Fibroblast of pulmonary artery (primary cell): ENCODE data around the gene MANSC1.

Source experiments
- DNase-seq: peaks from one replicate; pipeline ENCODE4 v3.0.0-alpha.2; 2010; ENCODE audit warnings: low read depth
- H3K4me3 ChIP-seq: replicated peaks from 2 replicates; pipeline ENCODE4 v1.5.1; 2011; ENCODE audit warnings: low read depth, mild to moderate bottlenecking, control low read depth, low read length, moderate library complexity
- CTCF ChIP-seq: IDR thresholded peaks from 2 replicates; pipeline ENCODE4 v1.5.1; 2011; ENCODE audit warnings: mild to moderate bottlenecking, control low read depth, low read length, inconsistent platforms; ENCODE audit errors: missing control alignments

MANSC1 gene

GRCh38 chr12:12392413-12392812, 42.4 kb upstream of the MANSC1 start:
- TF ChIP-seq CTCF = no peak
- H3K4me3 ChIP-seq = no peak overlapping the region
- peak; percentile 52 for DNase-seq

DNA sequence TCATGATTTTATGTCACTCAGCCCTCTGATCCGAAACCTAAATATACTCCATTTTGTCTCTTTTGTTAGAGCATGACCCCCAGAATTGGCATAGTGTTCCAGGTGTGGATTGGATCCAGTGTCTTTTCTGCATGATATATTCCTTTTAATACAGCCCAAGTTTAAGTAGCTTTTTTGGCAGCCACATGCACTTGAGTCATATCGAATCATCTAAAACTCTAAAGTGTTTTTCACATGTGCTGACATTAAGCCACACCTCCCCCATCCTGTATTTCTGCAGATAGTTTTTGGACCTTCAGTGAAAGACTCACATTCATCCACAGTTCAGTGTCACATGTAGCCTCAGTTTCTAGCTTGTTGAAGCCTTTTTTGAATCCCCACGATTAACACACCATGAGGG, 37.5 kb upstream of the MANSC1 start:
- no peak for TF ChIP-seq CTCF
- DNase-seq = peak; percentile 48
- no peak overlapping the region for H3K4me3 ChIP-seq

GRCh38 chr12:12384571-12385340, 34.7 kb upstream of the MANSC1 start:
- no peak overlapping the region for H3K4me3 ChIP-seq
- DNase-seq = no peak
- TF ChIP-seq CTCF = no peak

GRCh38 chr12:12381982-12382381, 31.9 kb upstream of the MANSC1 start:
- no peak for TF ChIP-seq CTCF
- H3K4me3 ChIP-seq = no peak overlapping the region
- DNase-seq = no peak

- no peak overlapping the region for H3K4me3 ChIP-seq
- no peak for DNase-seq
- no peak for TF ChIP-seq CTCF
Observed at GRCh38 chr12:12380949-12381593, 31.0 kb upstream of the MANSC1 start.

GRCh38 chr12:12379831-12380730, 30.0 kb upstream of the MANSC1 start:
- no peak for DNase-seq
- no peak for TF ChIP-seq CTCF

More at GRCh38 chr12:12379831-12380730, 30.0 kb upstream of the MANSC1 start:
- H3K4me3 ChIP-seq = no peak overlapping the region
